Measurements from ENCODE around the gene PEX11A. TPM values are rescaled to one million over a fixed set of nuclear protein-coding genes. Genes with fewer than 3 reads are reported as not detected.

The PEX11A gene
- total RNA-seq, 1 donor from 2014 or later, result 4.5 TPM

- TF ChIP-seq EZH2 (IDR thresholded peaks at IDR 0.05) (no peak), EZH2phosphoT487 (IDR thresholded peaks at IDR 0.05) (no peak), CTCF (IDR thresholded peaks at IDR 0.05) (no peak)
- Histone ChIP-seq H3K4me2 (no peak overlapping the region), H3K79me2 (ENCODE audit: low read depth) (no peaks in the 10 kb centered on the region), H3K4me1 (no peaks in the 10 kb centered on the region), H3K4me3 (no peak overlapping the region), H2AFZ (replicated peaks) (no peak overlapping the region), H3K36me3 (no peaks in the 10 kb centered on the region), H4K20me1 (ENCODE audit: low read depth) (no peaks in the 10 kb centered on the region), H3F3A (ENCODE audit: low read depth) (no peaks in the 10 kb centered on the region), H3K9ac (no peak overlapping the region), H3K27me3 (no peaks in the 10 kb centered on the region), H3K27ac (no peak overlapping the region), H3K9me3 (ENCODE audit: low read depth) (no peaks in the 10 kb centered on the region)
- Mint-ChIP-seq H3K9me3 (no peaks in the 10 kb centered on the region), H3K27me3 (ENCODE audit: insufficient read depth, low read depth) (peaks cover 9% of the 10 kb centered on the region), H3K4me3 (no peak overlapping the region), H3K4me1 (peaks cover 6% of the 10 kb centered on the region), H3K36me3 (no peaks in the 10 kb centered on the region), H3K27ac (peak overlapping the region; percentile 92)
- no peak for DNase-seq (ENCODE audit: low spot score)
These were observed 18.1 kb downstream of the PEX11A start for GRCh38 chr15:89672221-89673164.

GRCh38 chr15:89671687-89672086 lies 18.9 kb downstream of the PEX11A start:
- Histone ChIP-seq H3K27ac (no peak overlapping the region), H3K27me3 (no peaks in the 10 kb centered on the region), H3K36me3 (no peaks in the 10 kb centered on the region), H3K79me2 (ENCODE audit: low read depth) (no peaks in the 10 kb centered on the region), H3K4me1 (no peaks in the 10 kb centered on the region), H2AFZ (replicated peaks) (no peak overlapping the region), H3K9ac (no peak overlapping the region), H4K20me1 (ENCODE audit: low read depth) (no peaks in the 10 kb centered on the region), H3K9me3 (ENCODE audit: low read depth) (no peaks in the 10 kb centered on the region), H3F3A (ENCODE audit: low read depth) (no peaks in the 10 kb centered on the region), H3K4me2 (no peak overlapping the region), H3K4me3 (no peak overlapping the region)
- peaks cover 6% of the 10 kb centered on the region for H3K4me1 Mint-ChIP-seq
- no peaks in the 10 kb centered on the region for H3K36me3 Mint-ChIP-seq
- H3K27ac Mint-ChIP-seq, result no peak overlapping the region
- H3K9me3 Mint-ChIP-seq, result no peaks in the 10 kb centered on the region
- TF ChIP-seq CTCF (IDR thresholded peaks at IDR 0.05) (no peak), EZH2phosphoT487 (IDR thresholded peaks at IDR 0.05) (no peak), EZH2 (IDR thresholded peaks at IDR 0.05) (no peak)
- peaks cover 10% of the 10 kb centered on the region for H3K27me3 Mint-ChIP-seq (ENCODE audit: insufficient read depth, low read depth)
- H3K4me3 Mint-ChIP-seq, result no peak overlapping the region
- no peak for DNase-seq (ENCODE audit: low spot score)

- Mint-ChIP-seq H3K27me3 (ENCODE audit: insufficient read depth, low read depth) (peaks cover 9% of the 10 kb centered on the region), H3K4me1 (peaks cover 6% of the 10 kb centered on the region), H3K36me3 (no peaks in the 10 kb centered on the region), H3K27ac (no peak overlapping the region), H3K9me3 (no peaks in the 10 kb centered on the region), H3K4me3 (no peak overlapping the region)
- Histone ChIP-seq H3K4me1 (peaks cover 3% of the 10 kb centered on the region), H3K9me3 (ENCODE audit: low read depth) (no peaks in the 10 kb centered on the region), H3K36me3 (no peaks in the 10 kb centered on the region), H3K27ac (no peak overlapping the region), H3K4me3 (no peak overlapping the region), H4K20me1 (ENCODE audit: low read depth) (no peaks in the 10 kb centered on the region), H3K9ac (no peak overlapping the region), H3K4me2 (no peak overlapping the region), H3K27me3 (peaks cover 2% of the 10 kb centered on the region), H2AFZ (replicated peaks) (no peak overlapping the region), H3F3A (ENCODE audit: low read depth) (peaks cover 6% of the 10 kb centered on the region), H3K79me2 (ENCODE audit: low read depth) (no peaks in the 10 kb centered on the region)
- TF ChIP-seq EZH2 (IDR thresholded peaks at IDR 0.05) (no peak), CTCF (IDR thresholded peaks at IDR 0.05) (no peak), EZH2phosphoT487 (IDR thresholded peaks at IDR 0.05) (no peak)
- no peak for DNase-seq (ENCODE audit: low spot score)
These were observed 19.5 kb downstream of the PEX11A start for GRCh38 chr15:89670971-89671560.
